ENCODE data around the gene AGAP1.
"Not testable (repeated sequence)": the region's sequence is repeated elsewhere in the genome, so short reads cannot be mapped to it uniquely, and the experiment has no call there.

AGAP1 gene

GRCh38 chr2:235596272-235596671 is 102.4 kb downstream of the AGAP1 start:
- FAIRE-seq = no peak

- no peak for FAIRE-seq
Observed at GRCh38 chr2:235597081-235597615, 103.3 kb downstream of the AGAP1 start.

DNA sequence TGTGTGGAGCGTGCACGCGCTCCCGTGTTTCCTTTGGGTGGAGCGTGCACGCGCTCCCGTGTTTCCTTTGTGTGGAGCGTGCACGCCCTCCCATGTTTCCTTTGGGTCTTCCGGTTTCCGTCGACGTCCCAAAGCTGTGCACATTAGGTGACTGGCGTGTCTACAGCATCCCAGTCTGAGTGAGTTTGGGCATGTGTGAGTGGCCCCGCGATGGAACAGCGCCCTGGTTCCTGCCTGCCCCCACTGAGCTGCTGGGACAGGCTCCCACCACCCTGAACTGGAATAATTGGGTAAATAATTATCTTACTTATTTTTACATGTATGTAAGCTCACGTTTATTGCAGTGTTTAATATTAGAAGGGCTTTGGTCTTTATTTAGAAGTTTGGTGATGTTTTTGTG is 104.2 kb downstream of the AGAP1 start:
- no peak for FAIRE-seq

- no peak for FAIRE-seq
Observed at GRCh38 chr2:235598532-235599531, 105.0 kb downstream of the AGAP1 start.

DNA sequence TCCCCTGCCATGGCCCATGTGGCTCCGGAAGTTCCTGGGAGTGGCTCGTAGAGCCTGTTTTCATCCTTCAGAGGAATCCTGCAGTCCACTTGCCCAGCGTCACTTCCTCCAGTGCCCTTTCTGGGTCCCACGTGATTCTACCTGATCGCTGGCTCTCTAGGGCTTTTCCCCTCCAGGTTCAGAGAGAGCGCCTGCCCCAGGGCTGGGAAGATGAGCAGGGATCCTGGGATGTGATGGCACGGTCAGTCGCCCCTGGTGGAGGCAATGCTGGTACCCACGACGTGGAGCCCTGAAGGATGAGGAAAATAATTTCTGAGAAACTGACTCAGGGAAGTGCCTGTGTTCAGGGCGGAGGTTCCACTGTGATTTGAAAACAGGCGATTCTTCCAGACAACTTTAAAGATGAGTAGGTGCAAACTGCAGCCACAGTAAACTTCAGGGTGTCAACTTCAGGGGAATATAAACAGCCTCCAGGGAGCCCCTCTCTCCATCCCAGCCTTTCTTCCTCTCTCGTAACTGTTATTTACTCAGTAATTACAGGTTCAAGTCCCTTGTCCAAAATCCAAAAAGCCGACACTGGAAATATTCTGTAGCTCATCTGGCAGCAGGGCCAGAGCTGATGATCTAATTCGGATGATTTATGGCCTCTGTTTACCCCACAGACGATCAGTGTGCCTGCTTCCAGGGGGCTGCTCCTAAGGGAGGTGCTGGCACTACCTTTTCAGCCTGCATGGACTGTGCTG is 105.9 kb downstream of the AGAP1 start:
- FAIRE-seq = no peak

GRCh38 chr2:235600406-235600805 is 106.6 kb downstream of the AGAP1 start:
- no peak for FAIRE-seq

DNA sequence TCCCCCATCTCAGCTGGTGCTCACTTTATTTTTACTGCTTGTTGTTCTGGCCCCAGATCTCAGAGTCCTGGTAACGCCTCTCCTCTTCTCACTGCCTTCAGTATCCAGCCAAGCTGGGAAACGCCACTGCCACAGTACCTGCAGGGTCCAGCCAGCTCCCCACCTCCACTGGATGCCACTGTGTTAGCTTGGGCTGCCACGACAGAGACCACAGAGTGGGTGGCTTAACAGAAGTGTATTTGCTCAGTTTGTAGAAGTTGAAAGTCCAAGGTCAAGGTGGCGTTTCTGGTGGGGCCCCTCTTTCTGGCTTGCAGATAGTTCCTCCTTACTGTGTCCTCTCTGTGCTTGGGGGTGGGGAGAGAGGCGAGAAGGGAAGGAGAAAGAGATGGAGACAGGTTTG is 107.1 kb downstream of the AGAP1 start:
- no peak for FAIRE-seq

GRCh38 chr2:235601960-235602704 is 108.3 kb downstream of the AGAP1 start:
- FAIRE-seq = no peak

DNA sequence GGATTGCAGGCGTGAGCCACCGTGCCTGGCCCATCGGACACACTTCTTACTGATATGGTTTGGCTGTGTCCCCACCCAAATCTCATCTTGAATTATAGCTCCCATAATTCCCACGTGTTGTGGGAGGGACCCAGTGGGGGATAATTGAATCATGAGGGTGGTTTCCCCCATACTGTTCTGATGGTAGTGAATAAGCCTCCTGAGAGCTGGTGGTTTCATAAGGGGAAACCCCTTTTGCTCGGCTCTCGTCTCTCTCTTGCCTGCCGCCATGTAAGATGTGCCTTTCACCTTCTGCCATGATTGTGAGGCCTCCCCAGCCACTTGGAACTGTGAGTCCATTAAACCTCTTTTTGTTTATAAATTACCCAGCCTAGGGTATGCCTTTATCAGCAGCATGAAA is 109.1 kb downstream of the AGAP1 start:
- not testable (repeated sequence) for FAIRE-seq

DNA sequence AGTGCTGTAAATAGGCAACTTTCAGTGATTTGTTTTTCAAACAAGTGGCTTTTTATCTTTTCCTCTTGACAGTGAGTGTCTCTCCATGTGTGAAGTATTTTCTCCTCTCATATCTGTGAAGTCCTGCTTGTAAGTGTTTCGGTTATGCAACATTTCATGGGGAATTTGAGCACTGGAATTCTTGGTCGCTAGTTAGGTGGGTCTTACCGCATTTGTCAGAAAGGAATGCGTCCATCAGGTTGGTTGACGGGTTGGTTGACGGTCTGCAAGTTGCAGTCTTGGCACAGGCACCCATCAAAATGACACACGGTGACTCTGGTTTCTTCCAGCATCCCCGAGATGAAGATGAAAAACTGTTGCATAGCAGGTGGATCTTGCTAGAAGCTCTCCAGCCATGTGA is 109.8 kb downstream of the AGAP1 start:
- no peak for FAIRE-seq

DNA sequence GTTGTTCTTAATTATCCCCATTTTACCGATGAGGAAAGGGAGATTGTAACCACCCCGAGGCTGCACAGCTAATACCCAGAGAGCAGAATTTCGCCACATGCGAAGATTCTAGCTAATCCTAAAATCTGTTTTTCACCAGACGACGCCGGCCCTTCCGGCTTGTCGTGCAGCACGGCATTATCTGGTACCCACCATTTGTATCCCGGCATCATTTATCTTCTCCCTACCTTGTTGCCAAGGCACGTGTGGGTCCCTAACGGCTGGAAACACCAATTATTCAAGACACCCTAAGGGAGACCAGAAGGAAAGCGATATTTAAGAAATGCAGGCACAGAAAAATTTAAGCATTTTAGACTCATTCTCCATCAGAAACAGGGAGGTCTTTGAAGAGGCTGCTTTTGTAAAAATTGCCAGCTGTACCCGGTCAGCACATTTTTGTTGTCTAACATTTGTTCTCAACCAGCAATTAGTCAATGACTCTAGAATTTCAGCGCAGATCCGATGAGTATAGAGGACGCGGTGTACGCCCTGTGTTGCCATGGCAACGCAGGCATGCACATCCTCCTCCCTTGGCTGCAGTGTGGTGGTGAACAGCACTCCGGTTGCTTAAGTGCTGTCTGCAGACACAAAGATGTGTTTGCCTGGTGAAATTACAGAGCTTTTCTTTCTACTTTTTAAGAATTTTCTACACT is 111.6 kb downstream of the AGAP1 start:
- no peak for FAIRE-seq

DNA sequence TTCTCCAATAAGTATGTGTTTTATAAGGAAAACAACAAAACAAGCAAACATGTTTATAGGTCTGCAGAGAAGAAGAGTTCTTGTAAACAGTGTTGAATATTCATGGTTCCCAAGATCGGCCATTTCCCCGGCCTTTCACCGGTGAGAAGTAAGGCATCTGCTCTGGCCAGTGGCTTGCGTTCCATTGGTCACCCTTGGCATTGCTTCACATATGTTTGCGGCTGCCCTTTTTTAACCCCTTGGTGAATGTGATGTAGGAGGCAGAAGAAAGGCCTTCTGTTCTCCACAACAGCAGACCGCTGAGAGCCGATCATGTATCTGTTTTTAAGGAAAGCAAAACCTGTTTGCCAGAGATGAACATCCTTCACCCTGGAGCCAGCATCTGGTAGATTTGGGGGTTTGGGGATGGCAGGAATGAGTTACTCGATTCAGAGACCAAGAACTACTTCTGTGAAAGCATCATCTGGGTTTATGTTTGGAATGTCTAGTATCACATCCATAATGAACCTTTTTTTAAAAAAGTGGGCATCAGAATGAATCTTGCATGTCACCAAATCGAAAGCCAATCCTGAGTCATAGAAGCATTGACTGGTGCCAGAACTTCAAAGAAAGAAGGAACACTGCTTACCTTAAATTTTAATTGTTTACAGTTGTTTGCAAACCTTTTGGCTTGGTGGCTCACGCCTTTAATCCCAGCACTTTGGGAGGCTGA is 112.3 kb downstream of the AGAP1 start:
- FAIRE-seq = no peak

DNA sequence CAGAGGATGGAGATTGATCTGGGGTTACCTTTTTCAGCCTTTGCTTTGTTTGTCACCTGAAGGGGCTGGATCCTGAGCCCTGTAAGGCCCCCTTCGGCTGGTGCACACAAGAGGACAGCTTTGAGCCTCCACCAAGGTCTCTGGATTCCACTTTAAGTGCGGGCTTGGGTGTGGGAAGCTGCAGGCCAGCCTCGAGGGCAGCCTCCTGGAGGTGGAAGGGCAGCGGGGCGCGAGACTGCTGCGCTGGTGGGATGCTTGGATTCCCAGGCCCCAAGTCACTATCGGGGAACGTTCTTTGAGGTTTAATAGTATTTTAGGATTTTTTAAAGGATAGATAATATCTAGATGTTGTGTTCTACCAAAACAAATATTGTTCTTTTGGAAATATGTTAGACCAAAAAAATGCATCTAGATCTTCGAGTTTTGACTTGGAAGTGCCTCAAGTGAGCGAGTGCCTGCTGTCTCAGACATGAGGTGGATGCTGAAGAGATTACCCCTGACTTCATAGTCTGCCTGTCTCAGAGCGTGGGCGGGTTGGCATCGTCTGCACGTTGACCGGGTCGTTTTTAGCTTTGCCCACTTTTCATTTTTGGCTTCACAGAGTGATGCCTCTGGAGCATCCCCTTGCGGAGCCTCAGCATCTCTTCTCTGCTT is 113.8 kb downstream of the AGAP1 start:
- no peak for FAIRE-seq

GRCh38 chr2:235608200-235608887 is 114.5 kb downstream of the AGAP1 start:
- FAIRE-seq = no peak

GRCh38 chr2:235609321-235609720 is 115.5 kb downstream of the AGAP1 start:
- FAIRE-seq = no peak

- FAIRE-seq = no peak
Observed at GRCh38 chr2:235609746-235610145, 115.9 kb downstream of the AGAP1 start.

- no peak for FAIRE-seq
Observed at GRCh38 chr2:235610696-235611257, 116.9 kb downstream of the AGAP1 start.

- FAIRE-seq = no peak
Observed at GRCh38 chr2:235611349-235611748, 117.5 kb downstream of the AGAP1 start.

GRCh38 chr2:235611756-235612155 is 117.9 kb downstream of the AGAP1 start:
- no peak for FAIRE-seq
